GM19025 (cell line): ENCODE results near the gene ZNF746.
"Not testable (repeated sequence)": the region's sequence is repeated elsewhere in the genome, so short reads cannot be mapped to it uniquely, and the experiment has no call there.

Experiments
- ATAC-seq: cut with Tn5 transposase; IDR thresholded peaks from one replicate; pipeline ENCODE4 v1.9.1; 2021; ENCODE audit warnings: mild to moderate bottlenecking, low read depth, moderate library complexity; ENCODE audit not compliant: unreplicated experiment

The ZNF746 gene

DNA sequence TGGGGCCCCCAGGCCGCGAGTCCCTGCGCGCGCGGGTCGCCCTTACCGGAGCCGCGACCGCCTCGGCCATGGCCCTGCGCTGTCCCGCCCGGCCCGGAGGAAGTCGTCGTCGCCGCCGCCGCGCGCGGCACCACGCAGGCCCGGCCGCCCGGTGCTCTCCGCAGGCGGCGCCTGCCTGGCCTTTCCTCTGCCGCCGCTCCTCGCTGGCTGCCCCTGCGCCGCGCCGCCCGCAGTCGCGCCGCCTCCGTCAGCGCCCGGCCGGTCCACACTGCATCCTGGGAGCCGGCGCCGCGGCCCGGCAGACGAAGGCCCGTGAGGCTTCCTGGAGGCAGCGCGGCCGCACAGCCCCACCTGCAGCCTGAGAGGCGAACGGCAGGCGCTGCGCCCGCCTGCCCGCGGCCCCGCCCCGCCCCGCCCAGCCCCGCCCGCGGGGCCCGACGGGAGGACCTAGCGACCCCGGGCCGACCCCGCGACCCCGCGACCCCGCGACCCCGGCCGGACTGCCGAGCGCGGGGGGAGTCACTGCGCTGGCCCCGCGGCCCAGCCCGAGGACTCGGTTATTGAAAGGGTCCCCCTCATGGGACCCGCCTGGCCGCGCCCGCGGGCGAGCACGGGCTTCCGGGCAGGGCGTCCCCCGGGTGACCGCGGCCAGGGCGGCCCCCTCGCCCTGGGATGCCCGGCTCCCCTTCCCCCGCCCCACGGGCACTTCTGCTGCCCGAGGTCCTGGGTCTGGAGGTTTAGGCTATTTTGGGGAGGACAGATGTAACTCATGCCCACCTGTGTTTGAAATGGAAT lies at the start of gene ZNF746:
Gene ZNF746 (minus strand): TSS at position 343 of the 795 bp plus-strand sequence. CDS start 273 bp downstream, at position 70.
- peak; percentile 94 for ATAC-seq

DNA sequence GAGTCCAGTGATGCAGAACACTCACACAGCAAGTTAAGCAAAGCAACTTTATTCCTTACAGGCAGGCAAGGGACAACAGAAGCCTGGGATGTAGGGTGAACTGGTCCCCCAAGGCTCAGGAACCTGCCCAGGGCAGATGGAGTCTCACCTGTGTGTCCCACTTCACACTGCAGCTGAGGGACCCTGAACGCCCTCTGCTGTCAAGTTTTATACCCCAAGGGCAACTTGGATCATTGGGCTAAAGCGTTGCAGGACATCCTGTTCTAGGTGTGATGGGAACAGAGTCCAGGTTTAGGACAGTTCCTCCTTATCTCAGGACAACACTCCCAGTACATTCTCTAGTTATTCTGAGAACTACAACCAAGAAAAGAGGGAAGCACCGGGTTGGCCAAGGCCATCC lies 49.5 kb upstream of the ZNF746 start:
- ATAC-seq, result no peak

DNA sequence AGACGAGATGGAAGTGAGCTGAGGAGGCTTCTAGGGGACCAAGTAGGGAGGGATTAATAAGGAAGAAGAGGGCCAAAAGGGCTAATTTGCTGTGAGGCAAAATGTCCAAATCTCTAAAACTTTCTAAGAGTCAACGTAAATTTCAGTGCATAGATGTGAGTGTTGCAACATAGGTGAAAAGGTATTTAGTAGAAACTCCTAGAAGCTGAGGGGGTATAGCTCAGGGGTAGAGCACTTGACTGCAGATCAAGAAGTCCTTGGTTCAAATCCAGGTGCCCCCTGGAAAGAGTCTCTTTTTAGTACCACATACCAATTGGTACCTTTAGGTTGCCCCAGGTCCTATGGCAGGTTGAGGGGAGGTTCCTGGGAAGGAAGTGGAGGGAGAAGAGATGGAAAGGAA lies 48.7 kb upstream of the ZNF746 start:
- no peak for ATAC-seq

DNA sequence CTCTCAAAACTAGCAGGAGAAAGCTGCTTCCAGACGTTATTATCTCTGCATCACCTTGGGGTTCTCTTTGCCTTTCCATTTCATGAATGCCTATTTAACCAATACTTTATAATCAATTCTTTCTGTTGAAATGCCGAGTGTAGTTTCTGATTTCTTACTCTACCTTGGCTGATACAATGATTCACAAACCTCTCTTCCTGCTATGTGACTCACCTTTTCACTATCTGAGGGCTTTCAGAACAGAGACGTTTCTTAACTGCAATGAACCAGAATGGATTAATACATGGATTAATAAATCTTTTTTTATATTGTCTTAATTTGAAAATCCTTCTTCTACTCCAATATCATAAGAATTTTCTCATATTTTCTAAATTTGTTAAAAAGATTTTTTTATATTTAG lies 46.4 kb upstream of the ZNF746 start:
- ATAC-seq, result no peak

DNA sequence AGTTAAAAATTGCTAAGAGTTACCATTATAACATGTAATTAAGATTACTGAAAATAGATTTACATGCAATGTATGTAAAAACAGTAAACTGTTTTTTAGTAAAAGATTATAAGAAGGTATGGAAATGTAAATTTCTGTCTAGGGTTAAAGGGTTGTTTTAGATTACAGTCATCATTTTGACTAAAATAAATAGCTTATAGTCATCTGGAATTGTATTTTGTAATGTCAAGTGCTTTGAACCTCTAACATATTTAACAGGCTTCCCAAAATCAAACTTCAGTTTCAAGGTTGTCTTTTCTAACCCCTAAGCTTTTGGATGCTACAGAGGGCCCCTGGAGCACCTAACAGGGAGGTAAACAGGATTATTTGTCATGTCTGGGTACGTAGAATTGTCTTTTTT lies 35.0 kb upstream of the ZNF746 start:
- no peak for ATAC-seq

DNA sequence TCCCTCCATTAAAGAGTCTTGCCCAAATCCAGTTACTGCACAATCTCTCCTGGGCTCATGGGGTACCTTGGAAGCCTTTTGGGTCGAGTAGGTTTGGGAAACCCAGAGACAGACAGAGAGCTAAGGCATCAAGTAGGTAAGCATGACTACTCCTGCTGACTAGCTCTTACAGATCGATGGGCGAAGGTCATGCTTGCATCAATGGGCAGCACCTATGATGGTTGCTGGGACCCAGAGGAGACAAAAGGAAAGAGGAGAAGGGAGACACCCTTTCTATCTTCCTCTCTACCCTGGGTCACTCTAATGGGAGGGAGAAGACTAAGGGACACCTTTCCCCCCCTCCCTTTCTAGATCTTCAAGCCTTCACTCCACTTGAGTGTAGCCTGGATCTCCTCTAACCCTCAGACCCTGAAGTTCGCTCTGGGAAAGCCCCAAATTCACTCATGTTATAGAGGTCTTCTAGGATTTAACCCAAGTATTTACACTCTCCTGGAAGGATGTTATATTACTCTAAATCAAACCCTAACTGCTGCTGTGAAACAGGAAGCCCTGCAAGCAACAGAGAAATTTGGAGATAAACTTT lies 31.6 kb upstream of the ZNF746 start:
- ATAC-seq, result no peak

DNA sequence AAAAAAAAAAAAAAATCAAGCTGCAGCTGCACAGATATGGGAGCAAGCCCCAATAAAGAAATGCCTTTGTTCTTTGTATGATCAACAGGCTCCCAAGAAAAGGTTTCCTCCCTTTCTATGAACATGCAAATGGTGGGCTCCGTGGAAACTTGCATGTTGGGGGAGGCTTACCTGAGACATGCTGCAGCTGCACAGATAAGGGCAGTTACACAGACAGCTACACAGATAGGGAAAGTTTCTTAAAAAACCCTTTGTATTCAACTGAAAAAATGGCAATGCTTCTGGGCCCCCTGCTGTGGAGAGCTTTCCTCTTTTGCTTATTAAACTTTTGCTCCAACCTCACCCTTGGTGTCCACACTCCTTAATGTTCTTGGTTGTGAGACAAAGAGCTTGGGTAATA lies 29.8 kb upstream of the ZNF746 start:
- ATAC-seq, result no peak

DNA sequence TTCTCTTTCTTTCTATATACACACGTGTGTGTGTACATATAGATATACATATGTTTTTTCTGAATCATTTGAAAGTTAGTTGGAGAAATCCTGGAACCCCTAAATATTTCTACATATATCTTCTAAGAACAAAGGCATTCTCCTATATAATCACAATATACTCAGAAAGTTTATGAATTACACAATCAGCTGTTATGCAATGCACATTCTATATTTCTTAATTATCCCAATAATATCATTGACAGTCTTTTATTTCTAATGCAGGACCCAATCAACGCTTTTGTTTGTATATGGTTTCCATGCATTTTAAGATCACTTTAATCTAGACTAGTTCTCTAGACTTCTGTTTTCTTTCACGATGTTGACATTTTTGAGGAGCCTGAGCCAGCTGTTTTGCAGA lies 27.7 kb upstream of the ZNF746 start:
- no peak for ATAC-seq

DNA sequence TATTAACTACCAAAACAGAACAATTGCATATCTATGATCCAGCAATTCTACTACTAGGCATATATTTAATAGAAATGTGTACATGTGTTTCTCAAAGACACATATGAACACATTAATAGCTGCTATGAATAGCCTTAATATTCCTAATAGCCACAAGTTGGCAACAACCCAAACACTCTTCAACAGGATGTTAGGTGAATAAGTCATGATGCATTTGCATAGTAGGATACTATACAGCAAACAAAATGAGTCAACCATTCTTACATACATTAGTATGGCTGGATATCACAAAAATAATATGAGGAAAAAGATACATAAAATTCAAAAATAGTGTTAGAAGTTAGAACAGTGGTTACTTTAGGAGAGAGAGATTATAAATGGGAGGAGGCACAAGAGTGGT lies 26.8 kb upstream of the ZNF746 start:
- no peak for ATAC-seq

DNA sequence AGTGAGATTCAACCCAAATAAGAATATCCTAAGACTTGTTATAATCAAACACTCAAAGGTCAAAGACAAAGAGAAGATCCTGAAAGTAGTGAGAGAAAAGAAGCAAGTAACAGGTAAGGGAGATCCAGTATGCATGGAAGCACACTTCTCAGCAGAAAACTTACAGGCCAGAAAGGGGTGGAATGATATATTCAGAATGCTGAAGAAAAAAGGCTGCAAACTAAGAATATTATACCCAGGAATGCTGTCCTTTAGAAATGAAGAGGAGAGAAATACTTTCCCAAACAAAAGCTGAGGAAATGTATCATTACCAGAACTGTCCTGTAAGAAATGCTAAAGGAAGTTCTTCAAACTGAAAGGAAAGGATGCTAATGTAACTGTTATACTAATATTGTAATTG lies 12.6 kb upstream of the ZNF746 start:
- ATAC-seq, result no peak

DNA sequence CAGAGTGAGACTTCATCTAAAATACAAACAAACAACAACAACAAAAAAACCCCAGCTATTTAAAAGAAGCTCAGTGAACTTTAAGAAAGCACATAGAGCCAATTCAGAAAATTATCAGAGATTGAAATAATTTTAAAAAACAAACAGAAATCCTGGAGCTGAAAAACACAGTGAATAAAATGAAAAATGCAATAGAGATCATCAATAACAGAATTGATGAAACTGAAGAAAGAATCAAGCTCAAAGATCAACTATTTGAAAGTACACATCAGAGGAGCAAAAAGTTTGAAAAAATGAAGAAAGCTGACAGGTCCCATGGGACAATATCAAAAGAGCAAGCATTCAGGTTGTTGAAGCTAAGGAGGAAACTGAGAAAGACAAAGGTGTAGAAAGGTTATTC lies 12.2 kb upstream of the ZNF746 start:
- no peak for ATAC-seq

DNA sequence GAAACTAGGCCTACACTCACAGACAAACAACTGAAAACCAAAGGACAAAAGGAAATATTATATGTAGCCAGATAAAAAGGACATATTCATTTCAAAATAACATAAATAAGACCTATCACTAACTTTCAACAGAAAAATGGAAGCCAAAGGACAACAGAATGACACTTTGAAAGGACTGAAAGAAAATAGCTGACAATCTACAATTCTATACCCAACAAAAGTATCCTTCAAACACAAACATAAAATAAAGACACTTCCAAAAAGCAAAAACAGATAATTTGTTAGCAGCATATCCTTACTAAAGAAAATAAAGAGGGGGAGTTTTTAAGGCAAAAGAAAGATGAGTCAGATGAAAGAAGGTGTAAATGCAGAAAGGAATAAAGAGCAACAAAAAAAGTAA lies 7.9 kb upstream of the ZNF746 start:
- ATAC-seq, result no peak

DNA sequence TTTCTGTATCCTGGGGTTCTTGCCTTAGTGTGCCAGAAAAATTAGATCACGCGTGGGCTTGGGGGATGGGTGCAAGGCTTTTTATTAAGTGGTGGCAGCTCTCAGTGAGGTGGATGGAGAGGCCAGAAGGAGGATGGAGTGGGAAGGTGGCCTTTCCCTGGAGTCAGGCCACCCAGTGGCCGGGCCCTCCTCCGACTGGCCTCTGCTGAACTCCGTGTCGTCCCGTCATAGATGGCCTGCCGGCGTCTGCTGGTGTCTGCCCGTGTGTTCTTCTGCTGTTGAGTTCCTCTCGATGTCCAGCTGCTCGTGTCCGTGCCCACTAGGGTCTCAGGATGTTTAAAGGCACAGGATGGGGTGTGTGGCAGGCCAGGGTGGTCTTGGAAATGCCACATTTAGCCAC lies 4.0 kb upstream of the ZNF746 start:
- ATAC-seq, result no peak

DNA sequence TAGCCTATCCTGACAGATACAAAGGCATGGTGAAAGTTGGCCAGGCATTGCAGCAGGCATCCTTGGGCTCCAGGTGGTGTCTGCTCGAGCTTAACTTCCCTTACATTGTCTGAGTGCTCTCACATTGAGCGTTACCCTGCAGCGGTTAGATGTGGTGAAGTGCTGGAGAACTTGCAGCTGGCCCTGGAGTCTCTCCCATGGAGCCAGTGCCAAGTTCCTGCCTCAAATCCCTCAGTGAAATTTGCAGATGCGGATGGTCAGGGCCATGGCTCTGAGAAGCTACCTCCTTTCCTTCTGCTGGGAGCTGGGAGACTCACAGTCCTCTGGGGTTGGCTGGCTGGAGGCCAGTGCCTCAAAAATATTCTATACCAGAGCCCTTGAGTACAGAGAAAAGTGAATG lies 3.3 kb upstream of the ZNF746 start:
- no peak for ATAC-seq

DNA sequence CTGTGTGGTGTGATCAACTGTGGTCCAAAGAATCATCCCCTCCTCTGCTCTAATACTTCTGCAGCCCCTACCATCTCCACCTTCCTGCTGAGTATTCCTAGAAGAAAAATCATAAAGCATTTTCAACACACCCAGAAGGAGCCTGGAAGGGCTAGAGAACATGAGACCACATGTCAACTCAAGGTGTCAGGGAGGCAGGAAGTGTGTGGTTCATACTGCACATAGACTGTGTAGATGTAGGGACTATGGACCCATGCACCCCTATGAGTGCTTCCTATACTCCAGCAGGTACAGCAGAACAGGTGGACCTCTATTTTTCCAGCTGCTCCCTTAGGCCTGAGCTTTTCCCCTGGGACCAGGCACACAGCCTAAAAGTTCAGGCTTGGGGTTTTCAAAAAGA lies 2.6 kb upstream of the ZNF746 start:
- ATAC-seq, result no peak

DNA sequence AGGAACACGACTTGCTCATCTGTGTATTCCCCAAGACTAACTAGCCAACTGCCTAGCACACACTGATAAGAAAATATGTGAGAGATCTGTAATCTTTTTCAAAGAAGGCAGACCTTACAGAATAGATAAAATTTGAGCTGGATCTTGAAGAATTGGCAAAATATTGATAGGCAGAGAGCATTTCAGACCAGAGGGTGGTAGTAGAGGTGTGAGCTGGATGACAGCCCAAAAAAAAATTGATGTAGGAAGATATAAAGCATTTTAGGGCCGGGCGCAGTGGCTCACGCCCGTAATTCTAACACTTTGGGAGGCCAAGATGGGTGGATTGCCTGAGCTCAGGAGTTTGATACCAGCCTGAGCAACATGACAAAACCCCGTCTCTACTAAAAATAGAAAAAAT lies 1.2 kb upstream of the ZNF746 start:
- no peak for ATAC-seq

DNA sequence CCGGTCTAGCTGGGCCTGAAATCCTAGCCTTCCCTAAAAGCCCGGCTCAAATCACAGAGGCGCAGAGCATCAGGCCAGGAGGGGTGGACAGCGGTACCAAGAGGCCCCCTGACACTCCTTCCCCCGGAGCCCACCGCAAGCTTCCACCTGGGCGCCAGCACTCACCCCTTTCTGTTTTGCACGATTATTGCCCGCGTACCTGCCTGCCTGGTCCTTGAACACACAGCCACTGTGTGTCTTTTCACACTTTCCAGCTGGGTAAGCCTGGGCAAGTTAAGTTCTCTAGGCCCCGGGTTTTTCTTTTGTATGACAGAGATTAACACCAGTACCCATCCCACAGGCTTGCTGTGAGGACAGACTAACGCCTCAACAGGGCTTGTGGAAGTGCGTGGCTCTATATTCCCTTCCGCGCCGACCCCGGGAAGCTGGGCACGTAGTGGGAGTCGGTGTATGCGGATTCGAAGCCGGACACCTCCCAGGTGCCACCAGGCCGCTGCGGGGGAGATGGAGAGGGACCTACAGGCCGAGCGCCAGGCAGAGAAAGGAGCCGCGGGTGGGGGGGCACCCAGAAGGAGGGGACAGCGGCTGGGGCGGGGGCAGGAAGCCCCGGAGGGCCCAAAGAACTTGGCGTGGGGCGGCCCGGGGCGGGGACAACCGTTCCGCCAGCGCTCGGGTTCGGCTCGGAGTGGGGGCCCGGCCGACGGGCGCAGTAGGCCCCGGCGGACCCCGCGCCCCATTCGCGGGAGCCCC lies 792 bp downstream of the ZNF746 start:
- ATAC-seq, result peak; percentile 30

DNA sequence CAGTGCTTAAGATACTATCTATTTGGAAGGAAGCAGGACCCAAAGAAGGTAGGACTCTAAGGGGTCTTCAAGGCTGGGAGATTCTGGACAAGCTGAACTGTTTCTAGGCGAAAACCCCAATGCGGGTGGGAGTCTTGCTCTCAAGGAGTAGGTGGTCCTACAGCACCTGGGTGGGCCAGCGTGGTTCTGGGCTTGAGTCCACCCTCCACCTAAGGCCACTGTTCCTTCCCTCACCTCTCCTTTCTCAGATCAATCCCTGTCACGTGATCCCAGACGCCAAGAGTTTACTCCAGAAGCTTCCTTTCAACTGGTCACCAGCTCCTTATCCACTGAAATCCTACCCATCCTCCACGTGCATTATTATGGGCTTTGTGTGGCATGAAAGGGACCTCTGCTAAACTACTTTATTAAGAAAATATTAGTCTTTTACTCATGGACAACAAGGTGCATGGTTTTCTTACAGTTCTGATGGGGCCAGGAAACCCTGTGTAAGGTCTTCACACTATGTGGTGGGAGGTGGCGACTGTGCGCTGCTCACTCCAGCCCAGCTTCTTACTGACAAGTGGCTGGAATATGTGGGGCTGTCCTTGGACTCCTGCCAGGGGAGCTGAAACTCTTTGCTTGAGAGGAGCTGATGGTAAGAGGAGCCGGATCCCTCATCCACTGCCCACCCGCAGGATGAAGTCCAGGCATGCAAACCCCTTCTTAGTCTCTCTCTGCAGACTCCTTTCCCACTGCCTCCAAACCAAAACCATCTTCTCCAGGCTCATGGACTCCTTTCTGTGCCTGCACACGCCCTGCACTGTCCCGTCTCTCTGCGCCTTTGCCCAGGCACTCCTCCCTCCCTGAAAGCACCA lies 1.6 kb downstream of the ZNF746 start:
- ATAC-seq, result no peak

DNA sequence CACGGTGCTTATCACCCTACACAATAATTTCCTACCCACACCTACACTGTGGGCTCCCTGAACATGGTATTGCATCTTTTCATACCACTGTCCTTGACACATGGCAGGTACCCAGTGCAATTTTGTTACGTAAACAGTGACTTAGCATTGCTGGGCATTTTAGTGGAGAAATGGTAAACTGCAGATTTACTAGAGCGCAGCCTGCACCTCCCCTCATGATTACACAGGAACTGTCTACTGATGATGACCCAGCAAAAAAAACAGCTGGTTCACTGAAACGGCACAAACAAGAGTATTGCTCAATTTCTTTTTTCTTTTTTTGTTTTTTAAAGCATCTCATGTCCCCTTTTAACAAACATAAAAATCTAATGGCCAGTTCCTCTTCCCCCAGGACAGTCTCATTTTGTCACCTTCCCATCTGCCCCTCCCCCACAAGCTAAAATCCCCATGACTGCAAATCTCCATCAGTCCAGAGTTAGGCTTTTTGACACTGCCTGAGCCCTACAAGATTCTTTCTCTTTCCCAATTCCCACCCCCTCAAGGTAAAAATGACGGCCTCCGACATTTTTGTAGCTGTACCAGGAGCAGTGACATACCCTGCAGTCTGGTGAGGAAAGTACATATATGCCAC lies 2.8 kb downstream of the ZNF746 start:
- no peak for ATAC-seq

DNA sequence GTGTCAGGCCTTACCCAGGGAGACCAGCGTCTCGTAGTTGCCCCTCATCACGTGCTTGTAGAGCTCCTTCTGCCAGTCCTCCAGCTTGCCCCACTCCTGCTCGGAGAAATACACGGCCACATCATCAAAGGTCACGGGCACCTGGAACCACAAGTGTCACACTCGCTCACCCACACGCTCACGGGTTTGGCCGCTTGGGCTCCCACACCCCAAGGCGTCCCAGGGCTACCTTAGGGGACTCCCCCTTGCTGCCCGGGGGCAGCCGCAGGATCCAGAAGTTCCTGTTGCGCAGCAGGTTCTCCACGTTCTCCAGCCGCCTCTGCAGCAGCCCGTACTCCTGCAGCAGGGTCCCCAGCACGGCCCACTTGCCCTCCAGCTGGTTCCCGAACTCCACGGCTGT lies 3.6 kb downstream of the ZNF746 start:
- ATAC-seq, result not testable (repeated sequence)
